HepG2 (cell line): Measurements from ENCODE around the gene SERTAD3. TPM values are rescaled to one million over a fixed set of nuclear protein-coding genes. Genes with fewer than 3 reads are reported as not detected.
A peak's percentile ranks its signal among the peaks of the same experiment; 100 is the strongest.

Source experiments
- KLF9 ChIP-seq: IDR thresholded peaks from 2 replicates; pipeline ENCODE4 v1.6.1; 2016; ENCODE audit warnings: low read depth
- MED13 ChIP-seq: sonication (generic); formaldehyde crosslinking; IDR thresholded peaks from 2 replicates; pipeline ENCODE4 v1.5.0; 2020; ENCODE audit warnings: missing genetic modification reagents
- RAD51 ChIP-seq: fragments of 450-650 bp; IDR thresholded peaks from 2 replicates; pipeline ENCODE4 v1.6.1; 2016; ENCODE audit warnings: borderline replicate concordance
- SMAD3 ChIP-seq: sonication (generic); formaldehyde crosslinking; IDR thresholded peaks from 2 replicates; pipeline ENCODE4 v1.4.0; 2020; ENCODE audit warnings: missing genetic modification reagents
- SP2 ChIP-seq: sonication (generic); formaldehyde crosslinking; IDR thresholded peaks from 2 replicates; pipeline ENCODE4 v1.5.1; 2020; ENCODE audit warnings: mild to moderate bottlenecking, missing genetic modification reagents
- SP5 ChIP-seq: IDR thresholded peaks from 2 replicates; pipeline ENCODE4 v1.6.1; 2016; ENCODE audit warnings: low read depth, borderline replicate concordance
- TFE3 ChIP-seq: IDR thresholded peaks from 2 replicates; pipeline ENCODE4 v1.6.1; 2016
- ZKSCAN5 ChIP-seq: sonication (generic); formaldehyde crosslinking; IDR thresholded peaks from 2 replicates; pipeline ENCODE4 v1.5.1; 2020; ENCODE audit warnings: mild to moderate bottlenecking, missing genetic modification reagents
- ZNF124 ChIP-seq: sonication (generic); formaldehyde crosslinking; IDR thresholded peaks from 2 replicates; pipeline ENCODE4 v1.4.0; 2020; ENCODE audit warnings: missing genetic modification reagents
- polyA plus RNA-seq, 8 experiments: library from polyadenylated mRNA; depleted of rRNA in 3 of 8; stranded (reverse) in 7 of 8; unstranded in 1 of 8; fragments of >200 nt; fragmentation: Illumina TruSeq in 4 of 8; extraction: Trizol in 4 of 8; gene quantifications; 2 replicates each; pipeline versions ENCODE4 v1.2.1 to v1.2.3, GENCODE V29; 2011 to 2016; ENCODE audit warnings: low read depth in 4 of 8, missing spikeins in 1 of 8, mixed read lengths in 1 of 8; ENCODE audit not compliant: insufficient read depth in 1 of 8
- total RNA-seq, 5 experiments: library from RNA; depleted of rRNA; stranded (reverse); fragments of >200 nt; fragmentation: Illumina TruSeq; extraction: Trizol; gene quantifications; 2 replicates each; pipeline ENCODE4 v1.2.3, GENCODE V29; 2016; ENCODE audit warnings: low read depth in 1 of 5
- TF ChIP-seq, protein P1 (sequence below): sonication (generic); formaldehyde crosslinking; IDR thresholded peaks from one replicate; pipeline ENCODE4 v1.5.1; 2020; ENCODE audit warnings: mild to moderate bottlenecking, missing genetic modification reagents; ENCODE audit errors: not compliant biosample characterization
- TF ChIP-seq, protein P2 (sequence below): sonication (generic); formaldehyde crosslinking; IDR thresholded peaks from 2 replicates; pipeline ENCODE4 v1.4.0; 2020; ENCODE audit warnings: missing genetic modification reagents
- TF ChIP-seq, protein P3 (sequence below): sonication (generic); formaldehyde crosslinking; IDR thresholded peaks from 2 replicates; pipeline ENCODE4 v1.8.0; 2023; ENCODE audit warnings: mild to moderate bottlenecking, missing genetic modification reagents
- TF ChIP-seq, protein P4 (sequence below): sonication (generic); formaldehyde crosslinking; IDR thresholded peaks from 2 replicates; pipeline ENCODE4 v1.8.0; 2022; ENCODE audit warnings: missing genetic modification reagents, mild to moderate bottlenecking, borderline replicate concordance

The SERTAD3 gene
- total and polyA plus RNA-seq, 2 of the 13 experiments (the other 11 are each of a cell fraction or from before 2014, with no cell fraction given): 9.6 to 16.9 TPM

GRCh38 chr19:40444000-40444824, at the start of gene SERTAD3 (continued):
- TF ChIP-seq, protein P1, sequence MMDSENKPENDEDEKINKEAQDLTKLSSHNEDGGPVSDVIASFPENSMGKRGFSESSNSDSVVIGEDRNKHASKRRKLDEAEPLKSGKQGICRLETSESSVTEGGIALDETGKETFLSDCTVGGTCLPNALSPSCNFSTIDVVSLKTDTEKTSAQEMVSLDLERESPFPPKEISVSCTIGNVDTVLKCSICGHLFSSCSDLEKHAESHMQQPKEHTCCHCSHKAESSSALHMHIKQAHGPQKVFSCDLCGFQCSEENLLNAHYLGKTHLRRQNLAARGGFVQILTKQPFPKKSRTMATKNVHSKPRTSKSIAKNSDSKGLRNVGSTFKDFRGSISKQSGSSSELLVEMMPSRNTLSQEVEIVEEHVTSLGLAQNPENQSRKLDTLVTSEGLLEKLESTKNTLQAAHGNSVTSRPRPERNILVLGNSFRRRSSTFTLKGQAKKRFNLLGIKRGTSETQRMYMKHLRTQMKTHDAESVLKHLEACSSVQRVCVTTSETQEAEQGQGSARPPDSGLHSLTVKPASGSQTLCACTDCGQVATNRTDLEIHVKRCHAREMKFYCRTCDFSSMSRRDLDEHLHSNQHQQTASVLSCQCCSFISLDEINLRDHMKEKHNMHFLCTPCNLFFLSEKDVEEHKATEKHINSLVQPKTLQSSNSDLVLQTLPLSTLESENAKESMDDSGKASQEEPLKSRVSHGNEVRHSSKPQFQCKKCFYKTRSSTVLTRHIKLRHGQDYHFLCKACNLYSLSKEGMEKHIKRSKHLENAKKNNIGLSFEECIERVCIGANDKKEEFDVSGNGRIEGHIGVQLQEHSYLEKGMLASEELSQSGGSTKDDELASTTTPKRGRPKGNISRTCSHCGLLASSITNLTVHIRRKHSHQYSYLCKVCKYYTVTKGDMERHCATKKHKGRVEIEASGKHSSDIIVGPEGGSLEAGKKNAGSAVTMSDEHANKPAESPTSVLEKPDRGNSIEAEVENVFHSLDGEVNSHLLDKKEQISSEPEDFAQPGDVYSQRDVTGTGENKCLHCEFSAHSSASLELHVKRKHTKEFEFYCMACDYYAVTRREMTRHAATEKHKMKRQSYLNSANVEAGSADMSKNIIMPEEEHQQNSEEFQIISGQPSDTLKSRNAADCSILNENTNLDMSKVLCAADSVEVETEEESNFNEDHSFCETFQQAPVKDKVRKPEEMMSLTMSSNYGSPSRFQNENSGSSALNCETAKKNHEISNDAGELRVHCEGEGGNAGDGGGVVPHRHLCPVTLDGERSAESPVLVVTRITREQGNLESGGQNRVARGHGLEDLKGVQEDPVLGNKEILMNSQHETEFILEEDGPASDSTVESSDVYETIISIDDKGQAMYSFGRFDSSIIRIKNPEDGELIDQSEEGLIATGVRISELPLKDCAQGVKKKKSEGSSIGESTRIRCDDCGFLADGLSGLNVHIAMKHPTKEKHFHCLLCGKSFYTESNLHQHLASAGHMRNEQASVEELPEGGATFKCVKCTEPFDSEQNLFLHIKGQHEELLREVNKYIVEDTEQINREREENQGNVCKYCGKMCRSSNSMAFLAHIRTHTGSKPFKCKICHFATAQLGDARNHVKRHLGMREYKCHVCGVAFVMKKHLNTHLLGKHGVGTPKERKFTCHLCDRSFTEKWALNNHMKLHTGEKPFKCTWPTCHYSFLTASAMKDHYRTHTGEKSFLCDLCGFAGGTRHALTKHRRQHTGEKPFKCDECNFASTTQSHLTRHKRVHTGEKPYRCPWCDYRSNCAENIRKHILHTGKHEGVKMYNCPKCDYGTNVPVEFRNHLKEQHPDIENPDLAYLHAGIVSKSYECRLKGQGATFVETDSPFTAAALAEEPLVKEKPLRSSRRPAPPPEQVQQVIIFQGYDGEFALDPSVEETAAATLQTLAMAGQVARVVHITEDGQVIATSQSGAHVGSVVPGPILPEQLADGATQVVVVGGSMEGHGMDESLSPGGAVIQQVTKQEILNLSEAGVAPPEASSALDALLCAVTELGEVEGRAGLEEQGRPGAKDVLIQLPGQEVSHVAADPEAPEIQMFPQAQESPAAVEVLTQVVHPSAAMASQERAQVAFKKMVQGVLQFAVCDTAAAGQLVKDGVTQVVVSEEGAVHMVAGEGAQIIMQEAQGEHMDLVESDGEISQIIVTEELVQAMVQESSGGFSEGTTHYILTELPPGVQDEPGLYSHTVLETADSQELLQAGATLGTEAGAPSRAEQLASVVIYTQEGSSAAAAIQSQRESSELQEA: peak; percentile 41
- TF ChIP-seq SP5 (peak; percentile 75), KLF9 (CRISPR knock-in tag) (peak; percentile 94; the same call in 1 of the 2 replicates), TFE3 (CRISPR knock-in tag) (no peak), MED13 (CRISPR knock-in tag) (no peak; the same call in 1 of the 2 replicates), SMAD3 (CRISPR knock-in tag) (no peak), RAD51 (no peak), ZNF124 (CRISPR knock-in tag) (0 out of 2 replicates have a peak, but pooled peaks have one; percentile 15), ZKSCAN5 (CRISPR knock-in tag) (no peak), SP2 (peak; percentile 82)
- TF ChIP-seq, protein P2, sequence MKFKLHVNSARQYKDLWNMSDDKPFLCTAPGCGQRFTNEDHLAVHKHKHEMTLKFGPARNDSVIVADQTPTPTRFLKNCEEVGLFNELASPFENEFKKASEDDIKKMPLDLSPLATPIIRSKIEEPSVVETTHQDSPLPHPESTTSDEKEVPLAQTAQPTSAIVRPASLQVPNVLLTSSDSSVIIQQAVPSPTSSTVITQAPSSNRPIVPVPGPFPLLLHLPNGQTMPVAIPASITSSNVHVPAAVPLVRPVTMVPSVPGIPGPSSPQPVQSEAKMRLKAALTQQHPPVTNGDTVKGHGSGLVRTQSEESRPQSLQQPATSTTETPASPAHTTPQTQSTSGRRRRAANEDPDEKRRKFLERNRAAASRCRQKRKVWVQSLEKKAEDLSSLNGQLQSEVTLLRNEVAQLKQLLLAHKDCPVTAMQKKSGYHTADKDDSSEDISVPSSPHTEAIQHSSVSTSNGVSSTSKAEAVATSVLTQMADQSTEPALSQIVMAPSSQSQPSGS (CRISPR knock-in tag): peak; percentile 69
- TF ChIP-seq, protein P3, sequence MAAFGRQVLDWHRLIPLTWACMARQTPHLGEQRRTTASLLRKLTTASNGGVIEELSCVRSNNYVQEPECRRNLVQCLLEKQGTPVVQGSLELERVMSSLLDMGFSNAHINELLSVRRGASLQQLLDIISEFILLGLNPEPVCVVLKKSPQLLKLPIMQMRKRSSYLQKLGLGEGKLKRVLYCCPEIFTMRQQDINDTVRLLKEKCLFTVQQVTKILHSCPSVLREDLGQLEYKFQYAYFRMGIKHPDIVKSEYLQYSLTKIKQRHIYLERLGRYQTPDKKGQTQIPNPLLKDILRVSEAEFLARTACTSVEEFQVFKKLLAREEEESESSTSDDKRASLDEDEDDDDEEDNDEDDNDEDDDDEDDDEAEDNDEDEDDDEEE (CRISPR knock-in tag): no peak
- TF ChIP-seq, protein P4, sequence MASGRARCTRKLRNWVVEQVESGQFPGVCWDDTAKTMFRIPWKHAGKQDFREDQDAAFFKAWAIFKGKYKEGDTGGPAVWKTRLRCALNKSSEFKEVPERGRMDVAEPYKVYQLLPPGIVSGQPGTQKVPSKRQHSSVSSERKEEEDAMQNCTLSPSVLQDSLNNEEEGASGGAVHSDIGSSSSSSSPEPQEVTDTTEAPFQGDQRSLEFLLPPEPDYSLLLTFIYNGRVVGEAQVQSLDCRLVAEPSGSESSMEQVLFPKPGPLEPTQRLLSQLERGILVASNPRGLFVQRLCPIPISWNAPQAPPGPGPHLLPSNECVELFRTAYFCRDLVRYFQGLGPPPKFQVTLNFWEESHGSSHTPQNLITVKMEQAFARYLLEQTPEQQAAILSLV (CRISPR knock-in tag): peak; percentile 26; the same call in 1 of the 2 replicates
